ENCODE results near the gene MCF2. TPM values are rescaled to one million over a fixed set of nuclear protein-coding genes. Genes with fewer than 3 reads are reported as not detected.
A peak's percentile ranks its signal among the peaks of the same experiment; 100 is the strongest.

MCF2 gene
- total and polyA plus RNA-seq, 8 donors = 0.08 to 0.46 (median 0.31) TPM; not detected in 4

DNA sequence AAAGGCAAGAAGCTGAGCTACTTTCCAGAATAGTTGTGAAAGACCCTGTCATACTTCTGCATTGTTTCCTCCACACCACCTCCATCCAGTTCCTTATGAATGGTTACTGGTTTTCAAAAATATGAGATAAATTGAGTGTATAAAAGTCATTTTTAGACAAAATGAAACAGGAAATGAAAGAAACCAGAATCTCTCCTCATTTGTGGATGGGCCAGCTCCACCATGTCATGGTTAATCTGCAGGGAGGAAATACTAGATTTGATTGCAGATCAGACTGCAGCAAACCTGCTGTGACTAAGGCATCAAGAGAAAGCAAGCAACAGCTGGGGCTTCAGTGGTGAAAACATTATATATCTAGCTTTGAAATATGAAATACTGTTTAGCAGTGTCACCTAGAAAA lies 153.6 kb downstream of the MCF2 start:
- Histone ChIP-seq H3K27me3 (peaks cover 0 to 6% (median 0%) of the 10 kb centered on the region in 3 donors), H3K27ac (no peak overlapping the region), H3K9me3 (no peaks in the 10 kb centered on the region), H3K36me3 (no peaks in the 10 kb centered on the region), H3K4me1 (no peaks in the 10 kb centered on the region), H3K4me3 (no peak overlapping the region)
- no peak for TF ChIP-seq EP300 (IDR thresholded peaks at IDR 0.05)
- no peak for TF ChIP-seq POLR2A (IDR thresholded peaks at IDR 0.05)
- TF ChIP-seq POLR2AphosphoS5 (IDR thresholded peaks at IDR 0.05) = no peak
- TF ChIP-seq, protein P1, sequence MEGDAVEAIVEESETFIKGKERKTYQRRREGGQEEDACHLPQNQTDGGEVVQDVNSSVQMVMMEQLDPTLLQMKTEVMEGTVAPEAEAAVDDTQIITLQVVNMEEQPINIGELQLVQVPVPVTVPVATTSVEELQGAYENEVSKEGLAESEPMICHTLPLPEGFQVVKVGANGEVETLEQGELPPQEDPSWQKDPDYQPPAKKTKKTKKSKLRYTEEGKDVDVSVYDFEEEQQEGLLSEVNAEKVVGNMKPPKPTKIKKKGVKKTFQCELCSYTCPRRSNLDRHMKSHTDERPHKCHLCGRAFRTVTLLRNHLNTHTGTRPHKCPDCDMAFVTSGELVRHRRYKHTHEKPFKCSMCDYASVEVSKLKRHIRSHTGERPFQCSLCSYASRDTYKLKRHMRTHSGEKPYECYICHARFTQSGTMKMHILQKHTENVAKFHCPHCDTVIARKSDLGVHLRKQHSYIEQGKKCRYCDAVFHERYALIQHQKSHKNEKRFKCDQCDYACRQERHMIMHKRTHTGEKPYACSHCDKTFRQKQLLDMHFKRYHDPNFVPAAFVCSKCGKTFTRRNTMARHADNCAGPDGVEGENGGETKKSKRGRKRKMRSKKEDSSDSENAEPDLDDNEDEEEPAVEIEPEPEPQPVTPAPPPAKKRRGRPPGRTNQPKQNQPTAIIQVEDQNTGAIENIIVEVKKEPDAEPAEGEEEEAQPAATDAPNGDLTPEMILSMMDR (IDR thresholded peaks at IDR 0.05) = no peak
- intact Hi-C loops (cut with DNase I; ENCODE audit: low total_unique reads) = no loop called here
- no peak for DNase-seq

DNA sequence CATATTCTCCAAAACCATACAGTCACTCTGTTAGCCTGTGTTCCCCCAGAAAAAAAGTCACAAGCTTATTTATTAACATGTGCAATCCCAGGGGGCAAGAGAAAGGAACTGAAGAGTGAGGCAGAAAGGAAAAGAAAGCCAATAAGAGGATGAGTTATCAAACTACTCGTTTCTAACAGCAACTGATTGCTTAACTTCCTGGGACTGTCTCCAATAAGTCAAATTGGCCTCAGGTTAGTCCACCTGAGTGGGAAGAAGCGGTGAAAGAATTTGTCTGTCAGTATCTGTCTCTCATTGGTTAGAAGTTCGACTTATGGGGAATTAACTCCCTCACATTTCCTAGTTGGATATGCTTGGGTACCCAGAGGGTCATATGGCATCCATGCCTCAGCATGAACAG lies 163.4 kb downstream of the MCF2 start:
- Histone ChIP-seq H3K9me3 (no peaks in the 10 kb centered on the region), H3K27ac (no peak overlapping the region), H3K27me3 (no peaks in the 10 kb centered on the region), H3K4me3 (no peak overlapping the region), H3K36me3 (no peaks in the 10 kb centered on the region), H3K4me1 (peaks cover 0 to 4% (median 0%) of the 10 kb centered on the region in 4 donors)
- intact Hi-C loops (cut with DNase I; ENCODE audit: low total_unique reads) = no loop called here
- TF ChIP-seq POLR2A (IDR thresholded peaks at IDR 0.05) = no peak
- no peak for TF ChIP-seq POLR2AphosphoS5 (IDR thresholded peaks at IDR 0.05)
- TF ChIP-seq, protein P1 (IDR thresholded peaks at IDR 0.05) = no peak
- no peak for TF ChIP-seq EP300 (IDR thresholded peaks at IDR 0.05)
- WGBS, 5 donors = 48 to 70% (median 53%) methylated on average over 2 to 3 of the region's 3 CpGs
- no peak for DNase-seq

DNA sequence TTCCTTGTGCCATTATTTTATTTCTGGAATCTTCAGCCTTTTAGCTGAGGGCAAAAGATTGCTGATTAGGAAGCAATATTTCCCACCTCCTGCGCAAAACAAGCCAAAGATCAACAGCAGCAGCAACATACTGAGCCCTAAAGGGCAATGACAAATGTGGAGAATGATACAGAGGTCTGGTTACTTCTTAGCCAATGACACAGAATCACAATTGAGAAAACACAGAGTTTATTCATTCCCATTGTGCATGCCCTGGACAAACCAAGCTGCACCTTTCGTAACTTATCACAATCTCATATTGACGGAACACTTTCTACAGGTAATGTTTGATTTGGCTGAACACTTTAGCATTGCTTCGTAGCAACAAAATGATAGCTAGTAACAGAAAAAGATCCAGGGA lies 164.0 kb downstream of the MCF2 start:
- Histone ChIP-seq H3K27ac (peak overlapping the region in 1 of 5 donors; percentile 21), H3K9me3 (no peaks in the 10 kb centered on the region), H3K27me3 (no peaks in the 10 kb centered on the region), H3K4me3 (no peak overlapping the region), H3K36me3 (no peaks in the 10 kb centered on the region), H3K4me1 (peaks cover 0 to 4% (median 0%) of the 10 kb centered on the region in 4 donors)
- TF ChIP-seq, protein P1 (IDR thresholded peaks at IDR 0.05) = no peak
- TF ChIP-seq POLR2A (IDR thresholded peaks at IDR 0.05) (no peak), POLR2AphosphoS5 (IDR thresholded peaks at IDR 0.05) (peak in 1 of 3 donors; percentile 66)
- intact Hi-C loops (cut with DNase I; ENCODE audit: low total_unique reads) = no loop called here
- 35 to 56% (median 47%) methylated on average over 4 of the region's 4 CpGs for WGBS, 5 donors
- DNase-seq = peak in 1 of 2 donors; percentile 23

DNA sequence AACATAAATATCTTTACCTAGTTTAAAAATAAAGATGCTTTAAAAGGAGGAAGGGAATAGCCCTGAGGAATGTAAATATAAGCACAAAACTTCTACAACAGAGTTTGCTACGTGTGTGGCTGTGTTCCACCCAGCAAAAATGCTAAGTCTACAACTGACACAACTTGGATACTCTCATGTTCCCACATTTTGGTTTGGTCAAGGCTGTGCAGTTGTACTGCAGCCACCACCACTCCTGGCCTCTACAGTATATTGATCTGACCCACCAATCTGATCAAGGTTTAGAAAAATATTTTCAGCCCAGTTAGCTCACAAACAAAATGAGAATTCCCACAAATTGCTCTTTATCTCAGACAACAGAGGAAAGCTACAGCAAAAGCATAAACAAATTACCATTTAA lies 165.3 kb downstream of the MCF2 start:
- WGBS, 5 donors = 32 to 50% (median 45%) methylated on average over 1 of the region's 1 CpG
- intact Hi-C loops (cut with DNase I; ENCODE audit: low total_unique reads) = no loop called here
- DNase-seq = no peak

More for the DNA sequence above, 165.3 kb downstream of the MCF2 start:
- Histone ChIP-seq H3K27me3 (no peaks in the 10 kb centered on the region), H3K4me3 (no peak overlapping the region), H3K36me3 (no peaks in the 10 kb centered on the region), H3K27ac (no peak overlapping the region), H3K4me1 (peaks cover 0 to 4% (median 0%) of the 10 kb centered on the region in 4 donors), H3K9me3 (no peaks in the 10 kb centered on the region)
- TF ChIP-seq, protein P1 (IDR thresholded peaks at IDR 0.05) = no peak
- TF ChIP-seq POLR2AphosphoS5 (IDR thresholded peaks at IDR 0.05) (no peak), POLR2A (IDR thresholded peaks at IDR 0.05) (no peak), EP300 (IDR thresholded peaks at IDR 0.05) (no peak)

All from stomach (tissue), 9 donors.